Gastroesophageal sphincter (tissue), 4 donors: ENCODE data around the gene TTYH3. TPM values are rescaled to one million over a fixed set of nuclear protein-coding genes. Genes with fewer than 3 reads are reported as not detected.

Source experiments
- ATAC-seq: fragments of 150-250 bp; one replicate; pipeline ENCODE4 v1.9.1; 2016; ENCODE audit warnings: mild to moderate bottlenecking, moderate library complexity
- H3K27ac ChIP-seq, 4 donors: fragments of 200-600 bp; sonication (generic) in 3 of 4; 1 replicate in 3 of 4; 2 replicates in 1 of 4; pipeline ENCODE4 v1.5.1; 2016 to 2019
- H3K27me3 ChIP-seq: fragments of 200-600 bp; sonication (generic); one replicate; pipeline ENCODE4 v1.5.1; 2019
- H3K36me3 ChIP-seq, 2 donors: fragments of 200-600 bp; sonication (generic); one replicate each; pipeline ENCODE4 v1.5.1; 2019; ENCODE audit warnings: control low read depth in 1 of 2
- H3K4me1 ChIP-seq, 3 donors: fragments of 200-600 bp; sonication (generic); 1 replicate in 2 of 3; 2 replicates in 1 of 3; pipeline ENCODE4 v1.5.1; 2016 to 2019; ENCODE audit warnings: control low read depth in 2 of 3
- H3K4me3 ChIP-seq, 2 donors: fragments of 200-600 bp; sonication (generic); one replicate each; pipeline ENCODE4 v1.5.1; 2019; ENCODE audit warnings: mild to moderate bottlenecking in 1 of 2, moderate library complexity in 1 of 2
- H3K9me3 ChIP-seq, 3 donors: fragments of 200-600 bp; sonication (generic); one replicate each; pipeline ENCODE4 v1.5.1; 2017 to 2019; ENCODE audit warnings: control low read depth in 2 of 3
- EP300 ChIP-seq: sonication (generic); formaldehyde crosslinking; IDR thresholded peaks from one replicate; pipeline ENCODE4 v1.6.1; 2017; ENCODE audit warnings: antibody characterized with exemption, mild to moderate bottlenecking
- POLR2A ChIP-seq, 2 donors: fragments of 450-650 bp; IDR thresholded peaks; one replicate each; pipeline ENCODE4 v1.6.1; 2017; ENCODE audit warnings: antibody characterized with exemption in 2 of 2, mild to moderate bottlenecking in 2 of 2, moderate library complexity in 1 of 2
- POLR2AphosphoS5 ChIP-seq: sonication (generic); formaldehyde crosslinking; IDR thresholded peaks from one replicate; pipeline ENCODE4 v1.6.1; 2017; ENCODE audit warnings: antibody characterized with exemption
- WGBS, 2 donors: methylation state at CpG; one replicate each; pipeline ENCODE4 v1.1.5; 2018; ENCODE audit warnings: low coverage in 1 of 2; 5-methylcytosine and 5-hydroxymethylcytosine counted together
- total RNA-seq, 4 donors: library from RNA; depleted of rRNA; stranded (reverse); fragments of >200 nt; gene quantifications; one replicate each; pipeline ENCODE4 v1.1.0, GENCODE V29; 2016
- TF ChIP-seq, protein P1 (sequence below), 4 experiments: fragments of 200-600 bp in 2 of 4; fragments of 450-650 bp in 2 of 4; sonication (generic) in 1 of 4; IDR thresholded peaks; one replicate each; pipeline ENCODE4 v1.5.1; 2017 to 2019; ENCODE audit warnings: antibody characterized with exemption in 4 of 4, mild to moderate bottlenecking in 2 of 4, moderate library complexity in 2 of 4

The TTYH3 gene
- total RNA-seq, 4 donors from 2014 or later, result 11.2 to 29.8 (median 16.9) TPM

DNA sequence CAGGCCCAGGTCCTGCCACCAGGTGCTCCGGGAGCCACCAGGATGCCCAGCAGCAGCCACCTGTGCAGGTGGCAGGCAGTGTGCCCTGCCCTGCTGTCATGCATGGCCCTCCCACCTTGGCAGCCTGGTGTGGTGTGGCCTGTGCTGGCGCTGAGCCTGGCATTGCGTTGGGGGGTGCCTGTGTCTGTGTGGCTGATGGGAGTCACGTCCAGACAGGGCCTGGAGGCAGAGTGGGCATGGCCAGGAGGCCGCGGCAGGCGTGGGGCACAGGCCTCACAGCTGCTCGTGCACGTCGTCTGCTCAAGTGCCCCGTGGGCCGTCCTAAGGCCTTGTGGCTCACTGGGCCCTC is 8.7 kb downstream of the TTYH3 start:
- H3K27ac ChIP-seq, result peak overlapping the region in 3 of 4 donors; percentile 75 to 86 (median 81)
- no peak for TF ChIP-seq POLR2AphosphoS5
- no peak for TF ChIP-seq EP300
- TF ChIP-seq POLR2A (IDR thresholded peaks at IDR 0.05), result no peak
- TF ChIP-seq, protein P1, sequence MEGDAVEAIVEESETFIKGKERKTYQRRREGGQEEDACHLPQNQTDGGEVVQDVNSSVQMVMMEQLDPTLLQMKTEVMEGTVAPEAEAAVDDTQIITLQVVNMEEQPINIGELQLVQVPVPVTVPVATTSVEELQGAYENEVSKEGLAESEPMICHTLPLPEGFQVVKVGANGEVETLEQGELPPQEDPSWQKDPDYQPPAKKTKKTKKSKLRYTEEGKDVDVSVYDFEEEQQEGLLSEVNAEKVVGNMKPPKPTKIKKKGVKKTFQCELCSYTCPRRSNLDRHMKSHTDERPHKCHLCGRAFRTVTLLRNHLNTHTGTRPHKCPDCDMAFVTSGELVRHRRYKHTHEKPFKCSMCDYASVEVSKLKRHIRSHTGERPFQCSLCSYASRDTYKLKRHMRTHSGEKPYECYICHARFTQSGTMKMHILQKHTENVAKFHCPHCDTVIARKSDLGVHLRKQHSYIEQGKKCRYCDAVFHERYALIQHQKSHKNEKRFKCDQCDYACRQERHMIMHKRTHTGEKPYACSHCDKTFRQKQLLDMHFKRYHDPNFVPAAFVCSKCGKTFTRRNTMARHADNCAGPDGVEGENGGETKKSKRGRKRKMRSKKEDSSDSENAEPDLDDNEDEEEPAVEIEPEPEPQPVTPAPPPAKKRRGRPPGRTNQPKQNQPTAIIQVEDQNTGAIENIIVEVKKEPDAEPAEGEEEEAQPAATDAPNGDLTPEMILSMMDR (IDR thresholded peaks at IDR 0.05), result no peak

DNA sequence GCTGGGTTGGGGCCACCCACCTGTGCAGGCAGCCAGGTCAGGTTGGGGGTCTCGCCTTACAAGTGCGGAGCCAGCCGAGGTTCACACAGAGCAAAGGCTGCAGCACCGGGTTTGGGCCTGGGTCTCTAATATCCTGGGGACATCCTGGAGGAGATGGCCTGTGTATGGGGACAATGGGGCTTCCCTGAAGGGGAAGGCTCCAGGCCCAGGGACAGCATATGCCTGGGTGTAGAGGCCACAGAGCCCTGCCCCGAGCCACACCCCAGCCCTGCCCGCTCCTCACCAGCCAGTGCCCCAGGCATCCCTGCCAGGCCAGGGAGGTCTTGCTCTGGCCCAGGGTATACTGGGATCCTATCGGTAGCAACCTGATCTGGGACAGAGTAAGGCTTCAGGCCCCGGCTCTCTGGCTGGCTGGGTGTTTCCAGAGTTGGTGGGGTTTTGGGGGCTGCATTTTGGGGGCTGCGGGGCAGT is 9.1 kb downstream of the TTYH3 start:
- no peak for ATAC-seq
- H3K4me1 ChIP-seq, result peaks cover 0 to 88% (median 38%) of the 10 kb centered on the region in 3 donors
- H3K4me3 ChIP-seq, result peak overlapping the region in 1 of 2 donors; percentile 39
- H3K9me3 ChIP-seq, result no peaks in the 10 kb centered on the region
- H3K27ac ChIP-seq, result peak overlapping the region in 3 of 4 donors; percentile 75 to 86 (median 81)
- no peaks in the 10 kb centered on the region for H3K36me3 ChIP-seq
- TF ChIP-seq, protein P1 (IDR thresholded peaks at IDR 0.05), result no peak
- TF ChIP-seq EP300 (no peak), POLR2A (IDR thresholded peaks at IDR 0.05) (no peak), POLR2AphosphoS5 (no peak)
- WGBS, 2 donors, result no CpG with 5 or more reads among the region's 9 CpGs
- H3K27me3 ChIP-seq, result no peaks in the 10 kb centered on the region

More for the DNA sequence above, 8.7 kb downstream of the TTYH3 start:
- H3K36me3 ChIP-seq, result no peaks in the 10 kb centered on the region
- H3K9me3 ChIP-seq, result no peaks in the 10 kb centered on the region
- no CpG with 5 or more reads among the region's 12 CpGs for WGBS, 2 donors
- H3K4me3 ChIP-seq, result no peak overlapping the region
- H3K27me3 ChIP-seq, result no peaks in the 10 kb centered on the region
- H3K4me1 ChIP-seq, result peaks cover 0 to 90% (median 38%) of the 10 kb centered on the region in 3 donors
- ATAC-seq, result no peak

DNA sequence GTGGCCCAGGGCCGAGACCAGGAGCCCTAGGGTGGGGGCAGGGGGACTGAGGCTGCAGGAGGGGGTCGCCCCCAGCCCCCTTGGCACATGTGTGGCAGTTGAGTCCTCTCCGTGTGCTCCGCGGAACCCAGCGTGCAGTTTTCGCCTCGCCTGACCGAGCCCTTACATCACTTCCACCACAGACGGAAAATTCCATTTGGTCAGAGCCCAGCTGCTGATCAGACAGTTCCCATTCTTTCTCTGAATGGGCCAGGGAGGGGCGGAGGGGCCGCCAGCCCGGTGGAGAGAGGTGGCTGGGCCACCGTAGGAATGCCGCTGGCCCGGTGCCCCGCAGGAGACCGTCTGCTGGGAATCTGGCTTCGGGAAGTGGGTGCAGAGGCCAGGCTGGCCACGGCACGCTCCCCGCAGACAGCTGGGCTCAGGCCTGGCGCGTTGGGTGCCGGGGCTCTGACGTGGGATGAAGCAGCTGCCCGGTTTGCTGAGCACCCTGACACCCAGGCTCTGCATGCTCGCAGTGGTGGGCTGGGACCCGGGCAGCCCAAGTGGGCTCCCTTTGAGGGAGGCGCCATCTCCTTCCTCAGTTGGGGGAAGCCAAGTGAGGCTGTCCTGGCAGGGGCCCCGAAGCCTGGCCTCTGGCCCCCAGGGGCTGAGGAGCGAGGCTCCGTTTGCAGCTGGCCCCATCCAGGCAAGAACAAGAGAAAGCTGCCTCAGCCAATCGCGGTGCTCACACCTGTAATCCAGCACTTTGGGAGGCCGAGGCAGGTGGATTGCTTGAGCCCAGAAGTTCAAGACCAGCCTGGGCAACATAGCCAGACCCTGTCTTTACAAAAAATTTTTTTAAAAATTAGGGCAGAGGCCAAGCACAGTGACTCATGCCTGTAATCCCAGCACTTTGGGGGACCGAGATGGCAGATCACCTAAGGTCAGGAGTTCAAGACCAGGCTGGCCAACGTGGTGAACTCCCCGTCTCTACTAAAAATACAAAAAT is 9.9 kb downstream of the TTYH3 start:
- H3K36me3 ChIP-seq, result peaks cover 0 to 4% of the 10 kb centered on the region in 2 donors
- peaks cover 0 to 80% (median 38%) of the 10 kb centered on the region in 3 donors for H3K4me1 ChIP-seq
- TF ChIP-seq POLR2A (IDR thresholded peaks at IDR 0.05), result no peak
- peak; percentile 94 for TF ChIP-seq POLR2AphosphoS5
- H3K9me3 ChIP-seq, result no peaks in the 10 kb centered on the region
- peak overlapping the region in 1 of 2 donors; percentile 39 for H3K4me3 ChIP-seq
- peak overlapping the region in 3 of 4 donors; percentile 75 to 86 (median 81) for H3K27ac ChIP-seq
- peak; percentile 86 for ATAC-seq
- WGBS, 2 donors, result 20 to 69% methylated on average over 2 to 7 of the region's 39 CpGs
- H3K27me3 ChIP-seq, result no peaks in the 10 kb centered on the region

DNA sequence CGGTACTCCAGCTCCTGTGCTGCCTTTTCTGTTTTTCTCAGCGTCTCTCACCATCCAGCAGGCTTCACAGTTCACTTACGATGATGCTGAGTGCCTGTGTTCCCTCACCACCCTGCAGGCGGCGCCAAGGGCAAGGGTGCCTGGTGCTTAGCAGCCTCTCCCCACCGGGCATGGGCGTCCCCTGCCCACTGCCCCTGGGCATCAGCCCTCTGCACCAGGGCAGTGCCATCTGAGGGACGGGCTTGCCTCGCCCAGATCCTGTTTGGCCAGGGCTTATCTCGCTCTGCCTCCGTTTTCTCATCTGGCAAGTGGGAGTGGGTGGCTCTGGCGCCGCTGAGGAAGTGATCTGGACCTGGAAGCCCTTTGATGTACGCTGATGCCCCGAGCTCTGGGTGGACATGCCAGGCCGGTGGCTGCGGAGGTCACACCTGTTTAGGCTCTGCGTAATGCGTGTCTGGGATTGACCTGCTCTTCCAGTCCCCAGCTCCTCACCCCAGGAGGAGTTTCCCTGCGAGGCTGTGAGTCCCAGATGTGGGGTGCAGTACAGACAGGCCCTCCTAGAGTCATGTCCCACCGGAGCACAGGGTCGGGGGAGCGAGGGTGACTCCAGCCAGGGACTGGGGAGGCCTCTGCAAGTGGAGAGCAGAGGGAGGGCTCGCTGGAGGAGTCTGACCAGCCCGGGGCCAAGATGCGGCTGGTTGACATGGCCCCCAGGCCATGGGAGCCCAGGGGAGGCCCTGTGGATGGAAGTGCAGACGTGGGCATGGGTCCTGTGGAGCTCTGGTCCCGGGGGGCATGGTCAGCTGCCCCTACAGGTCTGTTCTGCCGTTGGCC is 11.8 kb downstream of the TTYH3 start:
- Histone ChIP-seq H3K27me3 (no peaks in the 10 kb centered on the region), H3K4me3 (no peak overlapping the region), H3K36me3 (peaks cover 0 to 23% of the 10 kb centered on the region in 2 donors), H3K27ac (no peak overlapping the region), H3K9me3 (no peaks in the 10 kb centered on the region), H3K4me1 (peaks cover 0 to 61% (median 30%) of the 10 kb centered on the region in 3 donors)
- TF ChIP-seq POLR2AphosphoS5, result no peak
- 80 to 83% methylated on average over 2 to 5 of the region's 29 CpGs for WGBS, 2 donors
- no peak for ATAC-seq

DNA sequence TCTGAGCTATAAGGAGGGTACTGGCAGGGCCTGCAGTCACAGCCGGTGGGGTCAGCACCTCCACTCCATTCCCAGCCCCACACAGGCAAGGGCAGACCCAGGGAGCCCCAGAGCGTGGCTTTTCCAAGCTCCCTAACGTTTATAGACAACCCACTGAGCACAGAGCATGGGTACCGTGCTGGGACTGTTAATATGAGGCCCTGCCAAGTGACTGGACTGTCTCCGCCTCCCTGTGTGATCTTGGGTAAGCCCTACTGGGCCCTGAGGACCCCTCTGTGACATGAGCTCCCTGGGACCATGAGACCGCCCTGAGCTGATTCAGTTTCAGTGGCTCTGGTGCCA is 12.4 kb downstream of the TTYH3 start:
- peaks cover 0 to 29% of the 10 kb centered on the region in 2 donors for H3K36me3 ChIP-seq
- no peak for TF ChIP-seq POLR2A (IDR thresholded peaks at IDR 0.05)
- no peak for TF ChIP-seq POLR2AphosphoS5
- TF ChIP-seq, protein P1 (IDR thresholded peaks at IDR 0.05), result no peak
- TF ChIP-seq EP300, result no peak
- no peak overlapping the region for H3K4me3 ChIP-seq
- ATAC-seq, result no peak
- no peak overlapping the region for H3K27ac ChIP-seq
- peaks cover 0 to 55% (median 25%) of the 10 kb centered on the region in 3 donors for H3K4me1 ChIP-seq
- WGBS, 2 donors, result no CpG with 5 or more reads among the region's 6 CpGs
- no peaks in the 10 kb centered on the region for H3K9me3 ChIP-seq
- H3K27me3 ChIP-seq, result no peaks in the 10 kb centered on the region
